ENCODE results near the gene DOCK2. TPM values are rescaled to one million over a fixed set of nuclear protein-coding genes. Genes with fewer than 3 reads are reported as not detected.
"Not testable (repeated sequence)": the region's sequence is repeated elsewhere in the genome, so short reads cannot be mapped to it uniquely, and the experiment has no call there.

The DOCK2 gene
- total RNA-seq, 1 donor from 2014 or later: 4.2 TPM

DNA sequence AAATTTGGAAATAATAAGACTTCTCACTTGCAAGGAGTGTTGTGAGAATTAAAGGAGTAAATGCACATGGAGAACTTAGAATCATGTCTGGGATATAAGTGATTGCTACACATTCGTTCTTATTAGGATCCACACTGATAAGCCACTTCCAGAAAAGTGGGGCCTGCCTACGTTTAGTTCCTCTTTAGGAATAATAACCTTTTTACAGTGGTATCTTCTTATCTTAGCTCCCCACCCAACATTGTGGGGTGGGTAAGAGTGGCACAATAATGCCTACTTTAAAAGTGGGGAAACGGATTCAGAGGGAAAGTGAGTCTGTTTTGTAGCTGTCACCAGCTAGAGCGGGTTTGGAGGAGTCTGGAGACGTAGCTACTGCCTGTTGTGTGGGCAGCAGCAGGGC lies 16.0 kb downstream of the DOCK2 start:
- Histone ChIP-seq H3K27me3 (ENCODE audit: low read depth) (no peaks in the 10 kb centered on the region), H3K27ac (replicated peaks) (no peak overlapping the region), H3K9me3 (replicated peaks) (no peaks in the 10 kb centered on the region), H3K4me1 (peaks cover 36% of the 10 kb centered on the region), H3K4me3 (no peak overlapping the region), H3K36me3 (no peaks in the 10 kb centered on the region)
- DNase-seq: no peak
- TF ChIP-seq, protein P1, sequence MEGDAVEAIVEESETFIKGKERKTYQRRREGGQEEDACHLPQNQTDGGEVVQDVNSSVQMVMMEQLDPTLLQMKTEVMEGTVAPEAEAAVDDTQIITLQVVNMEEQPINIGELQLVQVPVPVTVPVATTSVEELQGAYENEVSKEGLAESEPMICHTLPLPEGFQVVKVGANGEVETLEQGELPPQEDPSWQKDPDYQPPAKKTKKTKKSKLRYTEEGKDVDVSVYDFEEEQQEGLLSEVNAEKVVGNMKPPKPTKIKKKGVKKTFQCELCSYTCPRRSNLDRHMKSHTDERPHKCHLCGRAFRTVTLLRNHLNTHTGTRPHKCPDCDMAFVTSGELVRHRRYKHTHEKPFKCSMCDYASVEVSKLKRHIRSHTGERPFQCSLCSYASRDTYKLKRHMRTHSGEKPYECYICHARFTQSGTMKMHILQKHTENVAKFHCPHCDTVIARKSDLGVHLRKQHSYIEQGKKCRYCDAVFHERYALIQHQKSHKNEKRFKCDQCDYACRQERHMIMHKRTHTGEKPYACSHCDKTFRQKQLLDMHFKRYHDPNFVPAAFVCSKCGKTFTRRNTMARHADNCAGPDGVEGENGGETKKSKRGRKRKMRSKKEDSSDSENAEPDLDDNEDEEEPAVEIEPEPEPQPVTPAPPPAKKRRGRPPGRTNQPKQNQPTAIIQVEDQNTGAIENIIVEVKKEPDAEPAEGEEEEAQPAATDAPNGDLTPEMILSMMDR (IDR thresholded peaks at IDR 0.05; ENCODE audit: borderline replicate concordance): no peak
- intact Hi-C loops (cut with micrococcal nuclease): no loop called here

GRCh38 chr5:169655353-169655752 lies 18.3 kb downstream of the DOCK2 start:
- Histone ChIP-seq H3K4me1 (peaks cover 26% of the 10 kb centered on the region), H3K27ac (replicated peaks) (no peak overlapping the region), H3K27me3 (ENCODE audit: low read depth) (no peaks in the 10 kb centered on the region), H3K36me3 (no peaks in the 10 kb centered on the region), H3K9me3 (replicated peaks) (no peaks in the 10 kb centered on the region), H3K4me3 (no peak overlapping the region)
- intact Hi-C loops (cut with micrococcal nuclease): no loop called here
- no peak for DNase-seq
- TF ChIP-seq, protein P1 (IDR thresholded peaks at IDR 0.05; ENCODE audit: borderline replicate concordance): no peak

DNA sequence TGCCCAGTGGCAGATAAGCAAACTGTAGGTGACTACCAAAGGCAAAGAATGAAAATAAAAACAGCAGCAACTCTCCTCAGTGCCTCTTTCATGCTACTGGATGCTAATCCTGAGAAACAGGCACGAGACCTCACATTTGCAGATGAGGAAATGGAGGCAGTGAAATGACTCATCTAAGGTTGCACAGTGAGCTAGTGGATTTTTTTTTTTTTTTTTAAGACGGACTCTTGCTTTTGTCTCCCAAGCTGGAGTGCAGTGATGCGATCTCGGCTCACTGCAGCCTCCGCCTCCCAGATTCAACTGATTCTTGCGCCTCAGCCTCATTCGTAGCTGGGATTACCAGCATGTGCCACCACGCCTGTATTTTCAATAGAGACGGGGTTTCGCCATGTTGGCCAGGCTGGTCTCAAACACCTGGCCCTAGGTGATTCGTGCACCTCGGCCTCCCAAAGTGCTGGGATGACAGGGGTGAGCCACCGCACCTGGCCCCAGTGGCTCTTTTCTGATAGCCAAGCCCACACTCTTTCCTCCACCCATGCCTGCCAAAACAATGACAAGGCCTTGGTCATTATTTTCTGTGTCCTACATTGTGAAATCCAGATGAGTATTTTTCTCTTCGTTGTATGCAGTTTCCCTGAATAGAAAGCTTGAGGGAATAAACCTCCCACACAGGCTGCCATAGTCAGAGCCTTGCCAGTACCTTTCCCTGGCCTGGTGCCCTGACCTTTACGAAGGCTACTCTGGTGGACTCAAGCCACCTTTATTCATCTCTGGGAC lies 19.2 kb downstream of the DOCK2 start:
- H3K4me3 ChIP-seq: no peak overlapping the region
- no peaks in the 10 kb centered on the region for H3K36me3 ChIP-seq
- no peaks in the 10 kb centered on the region for H3K9me3 ChIP-seq (replicated peaks)
- TF ChIP-seq, protein P1 (IDR thresholded peaks at IDR 0.05; ENCODE audit: borderline replicate concordance): no peak
- H3K4me1 ChIP-seq: peaks cover 17% of the 10 kb centered on the region
- no peaks in the 10 kb centered on the region for H3K27me3 ChIP-seq (ENCODE audit: low read depth)
- intact Hi-C loops (cut with micrococcal nuclease): no loop called here
- DNase-seq: peak; percentile 22
- no peak overlapping the region for H3K27ac ChIP-seq (replicated peaks)

DNA sequence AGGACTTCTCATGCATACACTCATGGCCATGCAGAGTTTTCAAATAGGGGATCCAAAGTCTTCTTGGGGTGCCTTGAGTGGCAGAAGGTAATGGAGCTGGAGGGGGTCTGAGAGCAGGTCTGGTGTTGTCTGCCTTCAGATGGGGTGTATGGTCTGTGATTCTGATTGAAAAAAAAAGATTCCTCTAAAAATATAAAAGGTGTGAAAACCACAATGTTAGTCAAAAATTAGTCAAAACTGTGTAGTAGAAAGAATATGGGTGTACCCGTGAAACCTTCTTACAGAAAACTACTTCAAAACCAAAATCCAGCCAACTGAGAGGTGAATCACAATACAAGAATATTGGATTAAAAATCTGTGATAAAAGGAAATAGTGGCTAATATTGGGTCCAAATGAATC lies 20.1 kb downstream of the DOCK2 start:
- Histone ChIP-seq H3K4me1 (peaks cover 9% of the 10 kb centered on the region), H3K36me3 (no peaks in the 10 kb centered on the region), H3K4me3 (no peak overlapping the region), H3K9me3 (replicated peaks) (no peaks in the 10 kb centered on the region), H3K27me3 (ENCODE audit: low read depth) (no peaks in the 10 kb centered on the region), H3K27ac (replicated peaks) (no peak overlapping the region)
- TF ChIP-seq, protein P1 (IDR thresholded peaks at IDR 0.05; ENCODE audit: borderline replicate concordance): no peak
- intact Hi-C loops (cut with micrococcal nuclease): no loop called here
- DNase-seq: no peak

DNA sequence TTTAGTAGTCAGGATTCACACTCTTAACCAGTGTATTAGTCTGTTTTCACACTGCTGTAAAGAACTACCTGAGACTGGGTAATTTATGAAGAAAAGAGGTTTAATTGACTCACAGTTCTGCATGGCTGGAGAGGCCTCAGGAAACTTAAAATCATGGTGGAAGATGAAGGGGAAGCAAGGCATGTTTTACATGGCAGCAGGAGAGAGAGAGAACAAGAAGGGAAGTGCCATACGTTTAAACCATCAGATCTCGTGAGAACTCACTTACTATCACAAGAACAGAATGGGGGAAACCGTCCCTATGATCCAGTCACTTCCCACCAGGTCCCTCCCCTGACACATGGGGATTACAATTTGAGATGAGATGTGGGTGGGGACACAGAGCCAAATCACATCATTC lies 25.4 kb downstream of the DOCK2 start:
- intact Hi-C loops (cut with micrococcal nuclease); H3K4me1 ChIP-seq: not testable (repeated sequence)

GRCh38 chr5:169663537-169663936 lies 26.5 kb downstream of the DOCK2 start:
- Histone ChIP-seq H3K27me3 (ENCODE audit: low read depth) (no peaks in the 10 kb centered on the region), H3K9me3 (replicated peaks) (no peaks in the 10 kb centered on the region), H3K4me3 (no peak overlapping the region), H3K4me1 (no peaks in the 10 kb centered on the region), H3K27ac (replicated peaks) (no peak overlapping the region), H3K36me3 (no peaks in the 10 kb centered on the region)
- TF ChIP-seq, protein P1 (IDR thresholded peaks at IDR 0.05; ENCODE audit: borderline replicate concordance): no peak
- no peak for DNase-seq
- intact Hi-C loops (cut with micrococcal nuclease): no loop called here

More for the DNA sequence above, 25.4 kb downstream of the DOCK2 start:
- H3K9me3 ChIP-seq (replicated peaks); H3K4me3 ChIP-seq; H3K36me3 ChIP-seq; DNase-seq; H3K27me3 ChIP-seq (ENCODE audit: low read depth); H3K27ac ChIP-seq (replicated peaks): not testable (repeated sequence)

All from left ventricle myocardium inferior (tissue), 1 donor.